ENCODE measurements around the gene HOXD8.

The HOXD8 gene

DNA sequence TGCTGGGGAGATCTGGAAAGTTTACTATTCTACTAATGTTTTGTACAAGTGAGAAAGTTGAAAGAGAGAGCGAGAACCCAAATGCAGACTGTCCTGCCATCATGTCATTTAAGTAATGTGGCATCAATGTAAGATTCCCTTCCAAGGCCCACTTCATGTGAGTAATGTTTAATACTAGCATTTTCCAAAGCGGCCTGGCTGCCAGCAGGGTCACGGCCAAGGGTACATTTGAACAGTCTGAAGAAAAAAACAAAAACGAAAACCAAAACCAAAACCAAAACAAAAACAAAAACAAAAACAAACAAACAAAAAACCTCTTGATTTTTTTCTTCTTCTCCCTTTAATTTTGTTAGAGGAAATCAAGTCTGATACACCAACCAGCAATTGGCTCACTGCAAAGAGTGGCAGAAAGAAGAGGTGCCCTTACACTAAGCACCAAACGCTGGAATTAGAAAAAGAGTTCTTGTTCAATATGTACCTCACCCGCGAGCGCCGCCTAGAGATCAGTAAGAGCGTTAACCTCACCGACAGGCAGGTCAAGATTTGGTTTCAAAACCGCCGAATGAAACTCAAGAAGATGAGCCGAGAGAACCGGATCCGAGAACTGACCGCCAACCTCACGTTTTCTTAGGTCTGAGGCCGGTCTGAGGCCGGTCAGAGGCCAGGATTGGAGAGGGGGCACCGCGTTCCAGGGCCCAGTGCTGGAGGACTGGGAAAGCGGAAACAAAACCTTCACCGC lies 10.7 kb upstream of the HOXD8 start:
- TF ChIP-seq, protein P1, sequence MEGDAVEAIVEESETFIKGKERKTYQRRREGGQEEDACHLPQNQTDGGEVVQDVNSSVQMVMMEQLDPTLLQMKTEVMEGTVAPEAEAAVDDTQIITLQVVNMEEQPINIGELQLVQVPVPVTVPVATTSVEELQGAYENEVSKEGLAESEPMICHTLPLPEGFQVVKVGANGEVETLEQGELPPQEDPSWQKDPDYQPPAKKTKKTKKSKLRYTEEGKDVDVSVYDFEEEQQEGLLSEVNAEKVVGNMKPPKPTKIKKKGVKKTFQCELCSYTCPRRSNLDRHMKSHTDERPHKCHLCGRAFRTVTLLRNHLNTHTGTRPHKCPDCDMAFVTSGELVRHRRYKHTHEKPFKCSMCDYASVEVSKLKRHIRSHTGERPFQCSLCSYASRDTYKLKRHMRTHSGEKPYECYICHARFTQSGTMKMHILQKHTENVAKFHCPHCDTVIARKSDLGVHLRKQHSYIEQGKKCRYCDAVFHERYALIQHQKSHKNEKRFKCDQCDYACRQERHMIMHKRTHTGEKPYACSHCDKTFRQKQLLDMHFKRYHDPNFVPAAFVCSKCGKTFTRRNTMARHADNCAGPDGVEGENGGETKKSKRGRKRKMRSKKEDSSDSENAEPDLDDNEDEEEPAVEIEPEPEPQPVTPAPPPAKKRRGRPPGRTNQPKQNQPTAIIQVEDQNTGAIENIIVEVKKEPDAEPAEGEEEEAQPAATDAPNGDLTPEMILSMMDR (IDR thresholded peaks at IDR 0.05; ENCODE audit: insufficient read depth, low read length, missing control alignments) = peak; percentile 23
- no peak for DNase-seq (ENCODE audit: low read depth, low spot score)
- CTCF ChIA-PET = interaction anchor here (0.6 to 4.7 kb wide), 2 partner anchors 534 to 1035 kb away, joined by 3 to 39 read pairs; no protein-coding TSS in a partner anchor
- no peak overlapping the region for H3K4me3 ChIP-seq (ENCODE audit: low read depth, low read length)
- POLR2A ChIA-PET = no interaction called here

DNA sequence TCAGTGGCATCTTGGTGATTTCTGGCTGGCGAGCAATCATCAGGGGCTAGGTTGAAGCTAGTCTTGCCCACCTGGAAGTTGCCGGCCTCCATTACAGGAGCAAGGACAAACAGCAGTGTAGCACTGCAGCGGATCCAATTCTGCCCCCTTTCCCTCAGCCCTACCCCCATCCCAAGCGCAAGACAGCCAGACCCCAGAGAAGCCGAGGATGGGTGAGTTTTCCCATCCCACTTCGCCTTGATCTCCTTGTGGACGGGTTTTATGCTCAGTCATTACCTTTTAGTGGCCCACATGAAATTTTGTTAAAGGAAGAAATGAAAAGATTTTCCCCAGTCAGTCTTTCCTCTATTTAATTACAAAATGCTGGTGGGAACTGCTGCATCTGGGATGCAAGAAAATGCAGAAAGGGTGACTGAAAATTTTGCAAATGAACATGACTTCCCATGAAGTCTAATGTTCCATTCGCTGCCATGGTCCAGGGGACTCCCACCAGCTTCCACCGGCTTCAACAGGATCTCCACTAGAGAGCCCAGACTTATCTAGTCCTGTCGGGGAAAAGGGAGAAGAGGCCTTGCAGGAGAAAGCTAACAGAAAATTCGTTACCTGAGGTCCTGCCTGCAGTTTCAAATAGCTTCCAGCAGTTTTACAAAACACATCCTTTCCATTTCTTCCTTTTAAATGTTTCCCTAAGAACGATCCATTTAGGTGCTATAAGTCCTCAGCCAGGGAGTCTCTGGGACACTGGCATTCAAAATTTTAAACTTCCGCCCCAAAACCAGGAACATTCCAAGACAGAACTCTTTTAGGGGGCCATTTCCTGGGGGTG lies 8.9 kb upstream of the HOXD8 start:
- DNase-seq (ENCODE audit: low read depth, low spot score) = no peak
- ChIA-PET POLR2A (no interaction called here), CTCF (interaction anchor here (0.7 to 30.2 kb wide), 7 partner anchors 9 to 1042 kb away, joined by 3 to 1421 read pairs (median 17); no protein-coding TSS in a partner anchor)
- TF ChIP-seq, protein P1 (IDR thresholded peaks at IDR 0.05; ENCODE audit: insufficient read depth, low read length, missing control alignments) = no peak
- no peak overlapping the region for H3K4me3 ChIP-seq (ENCODE audit: low read depth, low read length)

DNA sequence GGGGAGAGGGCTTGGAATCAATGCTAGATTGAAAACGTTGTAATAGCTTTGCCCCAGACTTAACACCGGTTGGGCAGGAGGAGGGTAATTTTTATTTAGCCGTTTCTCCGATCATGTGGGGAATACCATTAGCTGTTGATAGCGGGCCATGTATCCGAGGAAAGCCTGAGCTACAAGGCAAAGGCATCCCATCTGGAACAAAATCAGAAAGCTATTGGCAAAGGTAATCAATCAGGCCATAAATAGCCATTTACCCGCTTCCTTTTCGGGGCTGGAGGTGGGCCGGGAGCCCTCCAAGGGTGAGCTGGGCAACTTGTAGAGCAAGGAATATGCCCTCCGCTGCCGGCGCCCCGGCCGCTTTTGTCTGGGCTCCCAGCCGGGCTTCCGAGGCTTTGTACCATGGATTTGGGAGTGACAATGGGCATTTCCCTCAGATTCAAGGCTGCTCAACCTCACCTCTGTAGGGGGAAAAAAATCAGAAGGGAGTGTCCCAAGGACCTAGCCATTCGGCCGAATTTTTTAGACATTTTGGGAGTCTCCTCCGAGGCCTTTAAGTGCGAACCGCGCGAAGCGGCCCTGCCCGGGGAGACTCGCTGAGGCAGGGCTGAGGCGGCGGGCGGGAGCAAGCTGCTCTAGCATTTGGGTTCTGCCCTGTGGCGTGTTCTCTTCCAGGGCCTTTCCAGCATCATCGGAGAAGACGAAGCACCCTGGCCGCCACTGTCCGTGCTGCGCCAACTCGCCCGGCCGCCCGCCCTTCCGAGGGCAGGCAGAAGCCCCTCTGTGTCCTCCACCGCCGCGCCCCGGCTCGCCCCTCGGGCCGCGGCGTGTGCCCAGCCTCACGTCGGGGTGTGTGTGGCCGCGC lies 8.1 kb upstream of the HOXD8 start:
- TF ChIP-seq, protein P1 (IDR thresholded peaks at IDR 0.05; ENCODE audit: insufficient read depth, low read length, missing control alignments) = no peak
- DNase-seq (ENCODE audit: low read depth, low spot score) = no peak
- ChIA-PET POLR2A (interaction anchor here (0.7 kb wide), 1 partner anchor 516 kb away, joined by 5 read pairs; no protein-coding TSS in a partner anchor), CTCF (interaction anchor here (1.0 to 30.2 kb wide), 10 partner anchors 8 to 1041 kb away, joined by 3 to 1421 read pairs (median 14); no protein-coding TSS in a partner anchor)
- no peak overlapping the region; the same call in 1 of the 2 replicates for H3K4me3 ChIP-seq (ENCODE audit: low read depth, low read length)

DNA sequence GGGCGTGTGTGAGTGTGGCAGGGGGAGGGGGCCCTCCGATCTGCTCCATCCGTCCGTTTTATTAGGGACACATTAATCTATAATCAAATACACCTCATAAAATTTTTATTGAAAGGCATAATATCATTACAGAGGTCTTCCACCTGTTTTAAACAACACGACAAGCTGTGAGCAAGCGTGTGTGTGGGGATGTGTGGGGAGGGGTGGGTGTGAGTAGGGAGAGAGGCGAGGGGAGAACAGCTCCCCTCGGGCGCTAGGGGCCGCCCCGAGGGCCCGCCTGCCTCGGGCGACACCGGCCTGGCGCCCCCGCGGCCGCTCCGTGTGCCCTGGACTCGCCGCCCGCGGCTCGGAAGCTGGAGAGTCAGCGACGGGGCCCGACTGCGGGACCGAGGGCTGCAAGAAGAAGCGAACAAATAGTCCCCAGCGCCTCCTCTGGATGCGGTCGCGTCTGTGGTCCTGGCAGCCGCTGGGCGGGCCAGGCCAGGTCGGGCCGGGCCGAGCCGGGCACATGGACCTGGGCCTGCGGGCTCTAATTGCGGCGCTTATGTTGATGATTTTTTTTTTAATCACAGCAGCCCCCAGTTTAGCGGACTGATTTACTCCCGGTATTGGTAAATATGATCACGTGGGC lies 7.3 kb upstream of the HOXD8 start:
- no peak for DNase-seq (ENCODE audit: low read depth, low spot score)
- POLR2A ChIA-PET = interaction anchor here (0.7 kb wide), 1 partner anchor 515 kb away, joined by 5 read pairs; no protein-coding TSS in a partner anchor

More for the DNA sequence above, 7.3 kb upstream of the HOXD8 start:
- peak overlapping the region; percentile 63 for H3K4me3 ChIP-seq (ENCODE audit: low read depth, low read length)
- TF ChIP-seq, protein P1 (IDR thresholded peaks at IDR 0.05; ENCODE audit: insufficient read depth, low read length, missing control alignments) = no peak
- CTCF ChIA-PET = interaction anchor here (0.8 to 30.2 kb wide), 8 partner anchors 9 to 1041 kb away, joined by 3 to 1421 read pairs (median 14); no protein-coding TSS in a partner anchor

Measured in AG04449 (cell line).